Measurements from ENCODE around the gene SYNDIG1L.

SYNDIG1L gene

GRCh38 chr14:74358176-74358829, 67.7 kb downstream of the SYNDIG1L start:
- DNase-seq (ENCODE audit: low read depth), result no peak

GRCh38 chr14:74357585-74357984, 68.4 kb downstream of the SYNDIG1L start:
- no peak for DNase-seq (ENCODE audit: low read depth)

GRCh38 chr14:74356892-74357575, 69.0 kb downstream of the SYNDIG1L start:
- no peak for DNase-seq (ENCODE audit: low read depth)
